ENCODE data around the gene ACOT4. TPM values are rescaled to one million over a fixed set of nuclear protein-coding genes. Genes with fewer than 3 reads are reported as not detected.

The ACOT4 gene
- total RNA-seq, 1 experiment from 2014 or later: 1.8 TPM

- no peak overlapping the region for H4K8ac ChIP-seq (replicated peaks; ENCODE audit: insufficient read length, low read depth, low read length)
- H3K23me2 ChIP-seq (ENCODE audit: insufficient read length, low read depth, low read length, poor library complexity, severe bottlenecking): peaks cover 11% of the 10 kb centered on the region
- no peaks in the 10 kb centered on the region for H4K20me1 ChIP-seq (ENCODE audit: control insufficient read depth, insufficient read depth, insufficient read length)
- peak overlapping the region; percentile 62 for H3K4me2 ChIP-seq (ENCODE audit: insufficient read depth, insufficient read length, low read length)
- H3K27me3 Mint-ChIP-seq (ENCODE audit: low read depth): no peaks in the 10 kb centered on the region
- H3K56ac ChIP-seq (ENCODE audit: insufficient read length, low read depth, low read length): no peak overlapping the region
- no peak overlapping the region for H3K14ac ChIP-seq (ENCODE audit: insufficient read depth, low read length)
- H3K4me1 ChIP-seq (ENCODE audit: insufficient read depth, low read length): no peaks in the 10 kb centered on the region
- peaks cover 15 to 18% of the 10 kb centered on the region in 2 experiments for H3K4me1 Mint-ChIP-seq
- no peak for DNase-seq
- TF ChIP-seq CTCF (conservative IDR thresholded peaks at IDR 0.05): no peak
- H3K27ac Mint-ChIP-seq: peak overlapping the region in 1 of 3 experiments; percentile 74; a peak in 4 of 7 replicates
- no peak overlapping the region for H3K18ac ChIP-seq (ENCODE audit: insufficient read length, low read depth, low read length)
- no peaks in the 10 kb centered on the region for H3K79me1 ChIP-seq (ENCODE audit: insufficient read depth, low read depth, low read length, poor library complexity, severe bottlenecking)
- H2BK120ac ChIP-seq (ENCODE audit: low read depth, low read length, poor library complexity, severe bottlenecking): no peak overlapping the region
- no peak overlapping the region for H2BK12ac ChIP-seq (ENCODE audit: insufficient read length, low read depth, low read length)
- H2AK5ac ChIP-seq (ENCODE audit: insufficient read length, low read length): no peak overlapping the region
- H3K9me3 Mint-ChIP-seq: peaks cover 0 to 4% of the 10 kb centered on the region in 2 experiments; a peak in 1 of 5 replicates
- no peak overlapping the region for H2AFZ ChIP-seq (ENCODE audit: low read length)
- H4K91ac ChIP-seq (ENCODE audit: insufficient read length, low read depth, low read length): no peak overlapping the region
- WGBS (ENCODE audit: extremely low coverage, insufficient read length, low lambda C conversion rate): no CpG with 5 or more reads among the region's 7 CpGs
- H3K36me3 Mint-ChIP-seq (ENCODE audit: insufficient read depth in 1 of 3, low read depth in 3 of 3): no peaks in the 10 kb centered on the region
- no peak overlapping the region for H2BK15ac ChIP-seq (ENCODE audit: low read depth, low read length)
- H3K4ac ChIP-seq (ENCODE audit: low read depth, low read length): no peak overlapping the region
- H2BK5ac ChIP-seq (ENCODE audit: insufficient read length, low read length): no peak overlapping the region
- peak overlapping the region; percentile 94 for H3K4me3 Mint-ChIP-seq
- 0 out of 2 replicates have a peak, but pooled peaks cover 2% of the 10 kb centered on the region for H3K79me2 ChIP-seq (ENCODE audit: insufficient read depth, low read length)
- no peak overlapping the region for H3T11ph ChIP-seq (ENCODE audit: low read length)
- no peak overlapping the region for H4K5ac ChIP-seq (ENCODE audit: insufficient read length, low read depth, low read length)
- no peaks in the 10 kb centered on the region for H3K9me3 ChIP-seq (ENCODE audit: control insufficient read depth, low read depth, low read length)
- H2BK20ac ChIP-seq (ENCODE audit: low read depth, low read length, poor library complexity, severe bottlenecking): no peak overlapping the region
- no peaks in the 10 kb centered on the region for H3K27me3 ChIP-seq (ENCODE audit: insufficient read depth, low read length)
- no peak overlapping the region for H3K27ac ChIP-seq (ENCODE audit: insufficient read length, low read depth, low read length)
- H3K9ac ChIP-seq (ENCODE audit: extremely low read depth, insufficient read length, low read length): no peak overlapping the region
- H3K23ac ChIP-seq (ENCODE audit: insufficient read length, low read depth, low read length): no peak overlapping the region
These were observed 53.6 kb downstream of the ACOT4 start for GRCh38 chr14:73645248-73645610.

Other genes with a start within 250 kb of the ACOT4 start
- gene NUMB, start 133.3 kb upstream of the ACOT4 start, total RNA-seq (2021): 46.5 and 51.9 TPM in 2 replicates
- 32.1 and 37.2 TPM in 2 replicates for gene RIOX1, start 100.9 kb upstream of the ACOT4 start, total RNA-seq (2021)
- gene ACOT1, start 54.7 kb upstream of the ACOT4 start, total RNA-seq (2021): 2.0 and 3.9 TPM in 2 replicates
- gene HEATR4, start 32.9 kb upstream of the ACOT4 start, total RNA-seq (2021): 0.15 and 0.31 TPM in 2 replicates
- 10.2 and 10.3 TPM in 2 replicates for gene ACOT2, start 22.7 kb upstream of the ACOT4 start, total RNA-seq (2021)
- gene ACOT6, start 20.6 kb downstream of the ACOT4 start, total RNA-seq (2021): not detected in 2 replicates
- gene DNAL1, start 53.1 kb downstream of the ACOT4 start, total RNA-seq (2021): 12.3 and 17.7 TPM in 2 replicates
- 56.1 and 58.0 TPM in 2 replicates for gene PNMA1, start 122.5 kb downstream of the ACOT4 start, total RNA-seq (2021)

All from H9 (cell line).